ENCODE data around the gene PLCXD1.
"Not testable (repeated sequence)": the region's sequence is repeated elsewhere in the genome, so short reads cannot be mapped to it uniquely, and the experiment has no call there.

Gene PLCXD1, protein sequence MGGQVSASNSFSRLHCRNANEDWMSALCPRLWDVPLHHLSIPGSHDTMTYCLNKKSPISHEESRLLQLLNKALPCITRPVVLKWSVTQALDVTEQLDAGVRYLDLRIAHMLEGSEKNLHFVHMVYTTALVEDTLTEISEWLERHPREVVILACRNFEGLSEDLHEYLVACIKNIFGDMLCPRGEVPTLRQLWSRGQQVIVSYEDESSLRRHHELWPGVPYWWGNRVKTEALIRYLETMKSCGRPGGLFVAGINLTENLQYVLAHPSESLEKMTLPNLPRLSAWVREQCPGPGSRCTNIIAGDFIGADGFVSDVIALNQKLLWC

DNA sequence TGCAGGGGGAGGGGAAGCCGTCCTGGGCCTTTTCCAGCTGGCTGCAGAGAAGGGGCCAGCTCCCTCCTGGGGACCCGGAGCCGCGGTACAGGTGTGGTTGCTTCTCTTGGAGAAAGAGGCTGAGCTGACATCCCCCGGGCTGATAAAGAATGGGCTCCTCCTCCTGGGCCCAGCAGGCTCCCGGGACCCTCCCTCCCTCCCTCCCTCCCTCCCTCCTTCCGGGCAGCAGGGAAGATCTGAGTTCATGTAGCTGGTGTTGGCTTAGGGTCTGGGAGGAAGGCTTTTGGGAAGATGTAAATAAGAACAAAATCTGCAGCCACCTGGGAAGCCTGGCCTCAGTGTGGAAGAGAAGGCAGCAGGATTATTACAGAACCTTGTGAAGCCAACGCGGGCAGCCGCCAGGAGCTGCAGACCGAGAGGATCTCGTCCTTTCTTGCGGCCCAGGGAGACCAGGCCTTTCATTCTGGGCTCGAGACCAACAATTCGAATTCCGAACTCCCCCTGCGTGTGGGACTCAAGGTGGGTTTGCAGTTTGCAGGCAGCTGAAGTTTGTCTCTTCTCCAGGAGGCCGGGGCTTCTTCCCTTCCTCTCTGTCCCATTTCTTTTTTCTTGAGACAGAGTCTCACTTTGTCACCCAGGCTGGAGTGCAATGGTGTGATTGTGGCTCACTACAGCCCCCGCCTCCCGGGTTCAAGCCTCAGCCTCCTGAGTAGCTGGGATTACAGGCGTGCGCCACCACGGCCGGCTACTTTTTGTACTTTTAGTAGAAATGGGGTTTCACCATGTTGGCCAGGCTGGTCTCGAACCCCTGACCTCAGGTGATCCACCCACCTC lies at the start of gene PLCXD1:
Gene PLCXD1, plus strand, starts transcription at position 216 of the 834 bp plus-strand sequence. CDS start 2,807 bp downstream, outside the sequence.
- no peak for DNase-seq

DNA sequence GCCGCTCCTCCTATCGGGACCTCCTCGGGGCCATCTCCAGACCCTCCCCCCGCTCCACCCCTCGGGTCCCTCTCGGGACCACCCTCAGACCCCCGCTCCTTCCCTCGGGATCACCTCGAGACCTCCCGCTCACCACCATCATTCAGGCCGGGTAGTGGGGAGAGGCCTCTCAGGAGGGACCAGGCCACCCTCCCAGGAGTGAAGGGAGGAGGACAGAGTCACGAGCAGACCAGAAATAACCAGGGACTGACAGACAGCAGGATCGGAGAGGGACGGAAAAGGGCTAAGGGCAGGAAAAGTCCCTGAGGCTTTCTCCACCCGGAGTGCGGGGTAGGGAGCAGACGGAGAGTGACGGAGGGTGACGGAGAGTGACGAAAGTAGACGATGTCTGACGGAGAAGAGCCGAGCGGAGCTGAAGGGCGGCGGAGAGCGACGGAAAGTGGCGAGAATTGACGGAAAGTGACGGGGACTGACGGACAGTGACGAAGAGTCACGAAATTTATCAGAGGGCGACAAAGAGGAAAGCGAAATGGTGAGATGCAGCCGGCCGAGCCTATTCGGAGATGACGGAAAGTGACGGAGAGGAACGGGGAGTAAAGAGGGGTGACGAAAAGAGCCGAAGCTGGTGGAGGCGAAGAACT lies 49.4 kb upstream of the PLCXD1 start:
- not testable (repeated sequence) for DNase-seq

DNA sequence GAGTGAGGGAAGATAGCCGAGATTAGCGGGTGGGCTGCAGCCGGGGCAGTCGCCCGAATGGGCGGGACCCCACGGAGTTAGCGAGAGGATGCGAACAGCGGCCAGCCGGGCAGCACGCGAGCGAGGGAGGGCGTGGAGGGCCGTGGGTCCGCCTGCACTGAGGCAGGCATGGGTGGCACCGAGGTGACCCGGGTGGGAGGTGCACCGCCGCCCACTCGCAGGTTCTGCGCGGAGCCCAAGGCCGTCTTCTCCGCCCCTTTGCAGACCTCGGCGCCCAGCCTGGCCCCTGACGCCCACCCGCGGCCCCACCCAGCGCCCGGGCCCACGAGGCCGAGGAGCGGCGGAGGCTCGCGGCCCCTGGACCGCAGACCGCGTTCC lies 48.9 kb upstream of the PLCXD1 start:
- not testable (repeated sequence) for DNase-seq

DNA sequence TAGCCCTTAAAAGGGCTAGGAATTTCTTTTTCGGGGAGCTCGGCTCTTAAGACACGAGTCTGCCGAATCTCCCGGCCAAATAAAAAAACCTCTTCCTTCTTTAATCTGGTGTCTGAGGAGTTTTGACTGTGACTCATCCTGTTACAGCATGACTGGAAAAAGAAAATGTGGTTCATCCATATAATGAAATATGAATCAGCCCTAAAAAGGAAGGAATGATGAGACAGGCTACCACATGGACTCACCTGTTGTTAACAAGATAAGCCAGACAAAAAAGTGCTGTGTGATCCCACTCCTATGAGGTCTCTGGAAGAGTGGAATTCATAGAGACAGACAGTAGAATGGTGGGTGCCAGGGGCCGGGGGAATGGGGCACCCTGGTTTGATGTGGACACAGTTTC lies 45.0 kb upstream of the PLCXD1 start:
- not testable (repeated sequence) for DNase-seq

DNA sequence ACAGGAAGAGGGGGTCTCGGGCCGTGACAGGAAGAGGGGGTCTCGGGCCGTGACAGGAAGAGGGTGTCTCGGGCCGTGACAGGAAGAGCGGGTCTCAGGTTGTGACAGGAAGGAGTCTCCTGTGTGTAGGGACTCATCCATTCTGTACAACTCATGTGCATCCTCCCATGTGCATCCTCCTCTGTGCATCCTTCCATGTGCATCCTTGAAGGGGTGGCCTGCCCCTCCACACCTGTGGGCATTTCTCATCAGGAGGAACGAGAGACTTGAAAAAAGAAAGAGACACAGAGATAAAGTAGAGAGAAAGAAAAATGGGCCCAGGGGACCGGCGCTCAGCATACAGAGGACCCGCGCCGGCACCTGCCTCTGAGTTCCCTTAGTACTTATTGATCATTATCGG lies 30.2 kb upstream of the PLCXD1 start:
- no peak for DNase-seq

DNA sequence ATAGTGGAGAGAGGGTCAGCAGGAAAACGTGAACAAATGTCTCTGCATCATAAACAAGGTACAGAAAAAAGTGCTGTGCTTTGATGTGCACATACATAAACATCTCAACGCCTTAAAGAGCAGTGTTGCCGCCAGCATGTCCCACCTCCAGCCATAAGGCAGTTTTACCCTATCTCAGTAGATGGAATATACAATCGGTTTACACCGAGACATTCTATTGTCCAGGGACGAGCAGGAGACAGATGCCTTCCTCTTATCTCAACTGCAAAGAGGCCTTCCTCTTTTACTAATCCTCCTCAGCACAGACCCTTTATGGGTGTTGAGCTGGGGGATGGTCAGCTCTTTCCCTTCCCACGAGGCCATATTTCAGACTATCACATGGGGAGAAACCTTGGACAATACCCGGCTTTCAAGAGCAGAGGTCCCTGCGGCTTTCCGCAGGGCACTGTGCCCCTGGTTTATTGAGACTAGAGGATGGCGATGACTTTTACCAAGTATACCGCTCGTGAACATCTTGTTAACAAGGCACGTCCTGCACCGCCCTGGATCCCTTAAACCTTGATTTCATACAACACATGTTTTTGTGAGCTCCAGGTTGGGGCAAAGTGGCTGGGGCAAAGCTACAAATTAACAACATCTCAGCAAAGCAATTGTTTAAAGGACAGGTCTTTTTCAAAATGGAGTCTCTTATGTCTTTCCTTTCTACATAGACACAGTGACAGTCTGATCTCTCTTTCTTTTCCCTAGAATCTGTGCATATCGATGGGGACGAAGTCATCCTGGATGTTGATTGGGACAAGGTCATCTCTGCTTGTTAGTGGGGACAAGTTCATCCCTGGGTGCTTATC lies 29.6 kb upstream of the PLCXD1 start:
- DNase-seq = not testable (repeated sequence)

DNA sequence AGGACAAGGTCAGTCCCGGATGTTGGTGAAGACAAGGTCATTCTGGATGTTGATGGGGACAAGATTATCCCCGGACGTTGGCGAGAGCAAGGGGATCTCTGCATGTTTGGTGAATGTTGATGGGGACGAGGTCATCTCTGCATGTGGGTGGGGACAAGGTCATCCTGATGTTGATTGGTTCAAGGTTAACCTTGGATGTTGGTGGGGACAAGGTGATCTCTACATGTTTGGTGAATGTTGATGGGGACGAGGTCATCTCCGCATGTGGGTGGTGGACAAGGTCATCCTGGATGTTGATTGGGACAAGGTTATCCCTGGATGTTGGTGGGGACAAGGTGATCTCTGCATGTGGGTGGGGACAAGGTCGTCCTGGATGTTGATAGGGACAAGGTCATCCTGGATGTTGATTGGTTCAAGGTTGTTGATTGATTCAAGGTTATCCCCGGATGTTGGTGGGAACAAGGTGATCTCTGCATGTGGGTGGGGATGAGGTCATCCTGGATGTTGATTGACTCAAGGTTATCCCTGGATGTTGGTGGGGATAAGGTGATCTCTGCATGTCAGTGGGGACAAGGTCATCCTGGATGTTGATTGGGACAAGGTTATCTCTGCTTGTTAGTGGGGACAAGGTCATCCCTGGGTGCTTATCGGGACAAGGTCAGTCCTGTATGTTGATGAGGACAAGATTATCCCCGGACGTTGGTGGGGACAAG lies 28.8 kb upstream of the PLCXD1 start:
- no peak for DNase-seq

DNA sequence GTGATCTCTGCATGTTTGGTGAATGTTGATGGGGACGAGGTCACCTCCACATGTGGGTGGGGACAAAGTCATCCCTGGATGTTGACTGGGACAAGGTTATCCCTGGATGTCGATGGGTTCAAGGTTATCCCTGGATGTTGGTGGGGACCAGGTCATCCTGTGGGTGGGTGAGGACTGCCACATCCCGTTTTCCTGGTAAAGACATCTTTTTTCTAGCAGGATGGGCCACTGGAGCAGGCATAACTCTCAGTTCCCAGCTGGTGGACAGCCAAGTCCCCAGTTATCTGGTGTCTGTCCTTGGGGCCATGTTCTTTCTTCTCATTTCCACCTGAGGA lies 28.3 kb upstream of the PLCXD1 start:
- DNase-seq = no peak

DNA sequence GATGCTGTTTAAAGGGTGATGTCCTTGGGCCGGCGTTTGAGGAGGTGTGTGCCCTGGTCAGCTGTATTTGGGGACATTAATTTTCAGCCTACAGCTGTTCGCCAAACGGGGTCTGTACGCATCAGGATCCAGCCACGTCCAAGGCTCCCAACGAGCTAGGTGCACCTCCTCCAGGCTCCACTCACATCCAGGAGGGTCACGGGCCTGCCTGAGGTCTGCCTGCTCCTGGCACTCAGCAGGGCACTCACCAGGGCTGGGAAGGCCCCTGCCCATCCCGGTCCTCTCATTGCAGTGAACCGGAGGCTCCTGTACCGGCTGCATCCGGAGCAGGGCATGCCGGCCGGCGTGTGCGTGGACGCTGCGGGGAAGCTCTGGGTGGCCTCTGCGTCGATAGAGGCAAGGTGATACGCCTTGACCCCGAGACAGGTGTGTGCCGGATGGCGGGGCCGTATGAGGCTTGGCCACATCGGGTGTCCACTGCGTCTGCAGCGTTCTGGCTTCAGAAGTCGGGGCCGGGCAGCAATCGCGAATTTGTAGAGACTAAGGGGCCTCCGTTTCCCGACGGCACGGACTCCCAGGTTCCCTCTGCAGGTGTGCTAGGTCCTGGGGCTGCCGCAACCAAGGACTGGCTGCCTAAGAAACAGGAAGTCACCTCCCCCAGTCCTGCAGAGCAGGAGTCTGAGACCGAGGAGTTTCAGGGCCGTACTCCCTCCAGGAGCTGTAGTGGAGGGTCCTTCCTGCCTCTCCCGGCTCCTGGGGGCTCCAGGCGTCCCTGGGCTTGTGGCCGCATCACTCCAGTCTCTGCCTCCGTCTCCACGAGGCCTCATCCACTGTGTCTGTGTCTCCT lies 27.5 kb upstream of the PLCXD1 start:
- no peak for DNase-seq

DNA sequence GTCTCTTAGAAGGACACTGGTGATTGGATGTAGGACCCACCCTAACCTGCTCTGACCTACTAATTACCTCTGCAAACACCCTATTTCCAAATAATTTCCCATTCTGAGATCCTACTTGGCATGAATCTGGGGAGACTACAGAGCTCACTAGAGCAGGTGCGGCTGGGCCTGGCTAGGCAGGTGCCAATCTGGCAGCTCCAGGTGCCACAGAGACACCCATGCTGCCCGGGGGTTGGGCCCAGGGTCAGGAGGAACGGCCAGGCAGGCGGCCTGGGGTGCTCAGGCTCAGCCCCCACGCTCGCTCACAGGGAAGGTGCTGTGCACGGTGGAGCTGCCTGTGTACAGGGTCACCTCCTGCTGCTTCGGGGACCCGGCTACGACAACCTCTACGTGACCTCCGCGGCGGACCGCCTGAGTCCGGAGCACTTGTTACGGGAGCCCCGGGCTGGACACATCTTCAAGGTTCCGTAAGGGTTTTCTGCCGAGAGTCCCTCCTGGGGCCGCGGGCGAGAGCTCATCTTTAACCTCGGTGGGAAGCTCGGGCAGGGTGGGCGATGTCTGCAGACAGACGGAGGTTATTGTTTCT lies 26.5 kb upstream of the PLCXD1 start:
- no peak for DNase-seq

DNA sequence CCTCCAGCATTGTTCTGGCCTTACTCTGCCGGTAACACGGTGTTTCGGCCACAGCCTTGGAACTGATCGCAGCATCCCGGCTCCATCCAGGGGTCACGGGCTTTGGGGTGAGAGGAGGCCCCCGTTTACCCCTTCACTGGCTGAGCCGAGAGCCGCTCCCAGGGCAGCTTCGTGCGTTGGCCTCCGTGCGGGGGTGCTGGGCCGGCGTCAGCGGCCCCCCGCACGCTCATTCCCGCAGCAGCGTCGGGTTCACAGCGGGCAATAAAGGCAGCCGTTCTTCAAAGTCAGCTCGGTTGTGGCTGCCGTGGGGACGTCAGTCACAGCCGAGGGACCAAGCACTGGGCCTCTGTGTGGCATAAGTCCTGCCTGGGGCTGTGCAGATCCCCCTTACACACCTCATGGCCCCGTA lies 25.3 kb upstream of the PLCXD1 start:
- DNase-seq = no peak

DNA sequence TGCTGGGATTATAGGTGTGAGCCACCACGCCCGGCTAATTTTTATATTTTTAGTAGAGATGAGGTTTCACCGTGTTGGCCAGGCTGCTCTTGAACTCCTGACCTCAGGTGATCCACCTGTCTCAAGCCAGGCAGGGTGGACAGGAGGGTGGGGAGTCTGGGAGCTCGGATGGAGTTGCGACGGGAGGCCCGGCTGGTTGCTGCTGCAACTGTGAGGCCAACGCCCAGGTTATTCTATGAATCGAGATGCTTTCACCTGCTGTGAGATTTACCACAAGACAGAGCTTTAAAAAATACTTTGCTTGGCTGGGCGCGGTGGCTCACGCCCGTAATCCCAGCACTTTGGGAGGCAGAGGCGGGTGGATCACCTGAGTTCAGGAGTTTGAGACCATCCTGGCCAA lies 24.1 kb upstream of the PLCXD1 start:
- DNase-seq = not testable (repeated sequence)

DNA sequence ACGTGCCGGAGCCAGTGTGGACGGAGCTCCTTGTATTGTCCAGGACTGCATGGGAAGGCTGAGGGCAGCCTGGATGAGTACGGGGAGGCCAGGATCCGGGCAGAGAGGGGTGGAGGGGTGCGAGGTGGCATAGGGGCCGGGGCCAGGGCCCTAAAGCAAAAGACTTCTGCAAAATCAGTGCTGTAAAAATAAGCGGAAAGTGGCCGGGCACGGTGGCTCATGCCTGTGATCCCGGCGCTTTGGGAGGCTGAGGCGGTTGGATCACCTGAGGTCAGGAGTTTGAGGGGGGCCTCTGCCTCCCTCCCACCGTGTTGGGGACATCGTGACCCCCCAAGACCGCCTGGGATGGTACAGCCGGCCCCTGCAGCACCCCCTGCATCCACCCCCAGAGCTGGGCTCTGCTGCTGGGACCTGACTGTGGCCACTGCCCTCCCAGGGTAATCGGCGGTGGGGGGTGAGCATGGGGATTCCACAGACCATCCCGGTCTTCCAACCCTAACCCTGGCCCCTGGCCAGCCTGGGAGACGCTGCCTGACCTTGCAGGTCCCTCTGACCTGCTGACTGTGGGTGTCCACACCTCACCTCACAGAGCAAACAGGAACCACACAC lies 23.4 kb upstream of the PLCXD1 start:
- no peak for DNase-seq

DNA sequence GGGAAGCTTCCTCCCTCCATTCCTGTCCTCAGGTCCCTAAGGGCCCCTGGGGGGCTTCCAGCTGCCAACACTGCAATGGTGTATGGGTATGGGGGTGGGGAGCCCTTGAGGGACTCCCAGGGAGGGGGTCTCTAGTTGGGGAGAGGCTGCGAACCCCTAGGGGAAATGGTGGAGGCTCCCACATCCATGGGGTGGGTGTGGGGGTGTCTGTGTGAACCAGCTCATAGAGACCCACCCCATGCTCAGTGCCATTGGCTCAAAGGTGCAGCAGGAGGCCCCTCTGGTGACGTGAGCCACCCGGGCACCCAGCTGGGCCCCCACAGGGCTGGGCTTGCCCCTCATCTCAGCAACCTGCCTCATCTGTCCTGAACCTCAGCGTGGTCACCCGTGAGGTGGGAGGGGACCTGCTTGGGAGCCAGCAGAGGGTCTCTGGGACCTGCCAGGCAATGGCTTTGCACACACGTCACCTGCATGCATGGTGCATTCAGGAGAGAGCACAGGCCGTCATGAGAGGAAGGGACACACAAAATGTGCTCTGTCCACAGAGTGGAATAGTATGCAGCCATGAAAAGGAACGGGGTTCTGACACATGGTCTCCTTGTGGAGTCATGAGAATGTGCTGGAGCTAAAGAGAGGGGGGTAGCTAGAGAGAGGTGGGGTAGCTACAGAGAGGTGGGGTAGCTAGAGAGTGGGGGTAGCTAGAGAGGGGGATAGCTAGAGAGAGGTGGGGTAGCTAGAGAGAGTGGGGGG lies 22.7 kb upstream of the PLCXD1 start:
- no peak for DNase-seq

DNA sequence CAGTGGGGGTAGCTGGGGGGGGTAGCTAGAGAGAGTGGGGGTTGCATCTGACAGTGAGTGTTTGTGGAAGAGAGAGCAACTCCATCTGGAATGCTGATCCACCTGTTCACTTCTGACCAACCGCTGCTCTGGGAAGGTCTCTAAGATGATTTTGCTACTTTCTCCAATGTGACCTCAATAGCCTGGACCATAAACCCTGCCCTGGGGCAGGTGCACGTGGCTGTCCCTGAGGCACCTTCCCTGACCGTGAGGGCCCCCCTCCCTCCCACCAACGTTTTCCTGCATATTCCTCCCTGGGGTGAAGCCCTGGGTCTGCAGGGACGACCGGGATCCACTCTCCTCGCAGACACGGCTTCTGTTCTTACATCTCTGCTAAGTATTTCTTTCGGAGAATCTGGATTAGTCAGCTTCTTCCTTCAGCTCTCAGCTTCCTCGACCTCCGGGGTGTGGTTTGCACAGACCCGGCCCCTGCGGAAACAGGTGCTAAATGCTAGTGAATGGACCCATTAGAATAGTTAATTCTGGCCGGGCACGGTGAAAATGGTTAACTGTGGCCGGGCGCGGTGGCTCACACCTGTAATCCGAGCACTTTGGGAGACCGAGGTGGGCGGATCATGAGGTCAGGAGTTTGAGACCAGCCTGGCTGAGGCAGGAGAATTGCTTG lies 21.4 kb upstream of the PLCXD1 start:
- DNase-seq = no peak

DNA sequence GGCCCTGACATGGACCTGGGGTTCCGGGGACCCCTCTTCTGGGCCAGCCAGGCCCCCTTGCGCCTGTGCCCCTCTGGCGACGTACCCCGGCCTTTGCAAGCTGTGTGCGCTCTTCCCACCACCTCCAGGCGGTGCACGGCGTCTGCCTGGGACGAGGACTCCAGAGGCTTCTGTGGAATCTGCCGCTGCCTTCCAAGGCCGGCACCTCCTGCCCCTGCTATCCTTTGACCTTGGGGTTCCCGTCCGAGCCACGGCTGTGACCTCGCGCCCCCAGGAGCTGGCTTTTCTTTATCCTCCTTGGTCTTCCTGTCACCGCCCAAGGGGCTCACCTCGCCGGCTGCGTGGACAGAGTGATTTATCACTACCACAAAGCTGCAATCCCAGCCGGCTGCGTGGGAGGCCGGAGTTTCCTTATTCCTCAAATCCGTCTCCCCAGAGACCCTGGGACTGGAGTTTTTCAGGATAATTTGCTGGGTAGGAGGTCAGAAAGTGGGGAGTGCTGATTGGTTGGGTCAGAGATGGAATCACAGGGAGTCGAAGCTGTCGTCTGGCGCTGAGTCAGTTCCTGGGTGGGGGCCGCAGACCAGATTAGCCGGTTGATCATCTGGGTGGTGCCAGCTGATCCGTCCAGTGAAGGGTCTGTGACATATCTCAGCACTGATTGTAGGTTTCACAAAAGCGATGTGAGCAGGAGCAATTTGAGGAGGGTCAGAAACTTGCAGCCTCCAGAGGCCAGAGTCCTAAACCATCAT lies 19.8 kb upstream of the PLCXD1 start:
- no peak for DNase-seq

DNA sequence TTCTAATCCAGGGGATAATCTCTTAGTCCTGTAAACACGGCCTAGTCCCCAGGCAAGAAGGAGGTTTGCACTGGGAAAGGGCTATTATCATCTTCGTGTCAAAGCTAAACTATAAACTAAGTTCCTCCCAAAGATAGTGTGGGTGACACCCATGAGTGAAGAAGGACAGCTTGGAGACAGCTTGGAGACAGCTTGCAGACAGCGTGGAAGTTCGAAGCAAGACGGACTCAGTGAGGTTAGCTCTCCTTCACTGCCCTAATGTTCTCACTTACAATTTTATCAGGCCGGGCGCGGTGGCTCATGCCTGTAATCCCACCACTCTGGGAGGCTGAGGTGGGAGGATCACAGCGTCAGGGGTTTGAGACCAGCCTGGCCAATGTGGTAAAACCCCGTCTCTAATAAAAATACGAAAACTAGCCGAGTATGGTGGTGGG lies 19.2 kb upstream of the PLCXD1 start:
- DNase-seq = no peak

DNA sequence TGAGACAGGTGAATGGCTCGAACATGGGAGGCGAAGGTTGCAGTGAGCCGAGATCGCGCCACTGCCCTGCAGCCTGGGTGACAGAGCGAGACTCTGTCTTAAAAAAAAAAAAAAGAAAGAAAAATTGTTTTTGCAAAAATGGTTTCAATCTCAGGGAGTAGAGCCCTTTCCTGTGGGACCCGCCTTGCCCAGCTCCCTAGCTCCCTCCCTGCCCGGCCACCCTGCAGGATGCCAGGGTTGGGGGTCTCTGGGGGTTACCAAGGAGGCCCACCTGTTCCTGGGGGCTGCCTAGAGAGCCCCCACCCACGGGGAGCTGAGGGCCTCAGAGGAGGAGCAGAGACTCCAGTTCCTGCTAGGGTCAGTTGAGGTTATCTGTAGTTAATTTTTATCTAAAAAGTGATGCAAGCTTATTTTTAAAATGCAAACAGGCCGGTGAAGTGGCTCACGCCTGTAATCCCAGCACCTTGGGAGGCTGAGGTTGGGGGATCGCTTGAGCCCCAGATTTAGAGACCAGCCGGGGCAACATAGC lies 18.7 kb upstream of the PLCXD1 start:
- no peak for DNase-seq

Data from kidney glomerular epithelial cell (primary cell).